GM12878 (cell line): Measurements from ENCODE around the gene ADPGK. TPM values are rescaled to one million over a fixed set of nuclear protein-coding genes. Genes with fewer than 3 reads are reported as not detected.

ENCODE experiments used
- ATAC-seq: fragments of 200-7000 bp; cut with Tn5 transposase; 3 replicates; pipeline ENCODE4 v1.9.1; 2020; ENCODE audit warnings: mild to moderate bottlenecking, moderate library complexity
- BruUV-seq: library from RNA; stranded (reverse); fragments of 400-500 nt; replicated peaks from 2 replicates; lab custom pipeline; 2021; lab: Mats Ljungman, UMichigan
- CTCF ChIA-PET: fragments of 300-600 bp; sonication (Branson Sonifier 250); formaldehyde crosslinking; extraction: SDS; loops from one replicate; lab custom pipeline; 2021; ENCODE audit warnings: inconsistent platforms; lab: Yijun Ruan, JAX
- POLR2A ChIA-PET: fragments of 350-600 bp; formaldehyde crosslinking; extraction: SDS; loops from one replicate; lab custom pipeline; 2021; ENCODE audit warnings: inconsistent platforms; lab: Charles Lee
- RAD21 ChIA-PET: fragments of 300-600 bp; sonication (Branson Sonifier 250); formaldehyde crosslinking; loops from one replicate; lab custom pipeline; 2023; ENCODE audit warnings: antibody characterized with exemption; ENCODE audit not compliant: unreplicated experiment; lab: Charles Lee
- SMC1A ChIA-PET: fragments of 300-600 bp; sonication (Branson Sonifier 250); formaldehyde crosslinking; loops from one replicate; lab custom pipeline; 2023; ENCODE audit not compliant: unreplicated experiment, uncharacterized antibody; lab: Charles Lee
- DNase-seq: peaks from one replicate; pipeline ENCODE4 v3.0.0-alpha.2; 2011; ENCODE audit warnings: low read depth, low spot score
- FAIRE-seq: peaks from 3 replicates; lab custom pipeline; 2011; peaks lifted over from hg19 to GRCh38; lab: Jason Lieb, UNC
- H2AFZ ChIP-seq: 2 replicates; pipeline ENCODE4 v1.6.0; 2011; ENCODE audit warnings: low read depth, low read length, control low read depth; ENCODE audit not compliant: control insufficient read depth
- H3K27ac ChIP-seq: 2 replicates; pipeline ENCODE4 v1.5.1; 2011; ENCODE audit warnings: control low read depth; ENCODE audit not compliant: control insufficient read depth, insufficient read depth
- H3K27me3 ChIP-seq, 2 experiments: replicated peaks in 1 of 2; 2 replicates each; pipeline versions ENCODE4 v1.6.0 to v1.6.1; 2011; ENCODE audit warnings: low read length in 1 of 2; ENCODE audit not compliant: control insufficient read depth in 2 of 2, insufficient read depth in 2 of 2
- H3K36me3 ChIP-seq, 2 experiments: 2 replicates each; pipeline ENCODE4 v1.5.1; 2011; ENCODE audit warnings: low read length in 1 of 2; ENCODE audit not compliant: control insufficient read depth in 2 of 2, insufficient read depth in 2 of 2
- H3K4me1 ChIP-seq: 2 replicates; pipeline ENCODE4 v1.6.1; 2011; ENCODE audit warnings: mild to moderate bottlenecking, low read length, moderate library complexity, mixed read lengths; ENCODE audit not compliant: control insufficient read depth, insufficient read depth
- H3K4me2 ChIP-seq: 2 replicates; pipeline ENCODE4 v1.6.0; 2011; ENCODE audit warnings: control low read depth; ENCODE audit not compliant: control insufficient read depth, insufficient read depth
- H3K4me3 ChIP-seq: fragments of 200-600 bp; sonication (generic); 2 replicates; pipeline ENCODE4 v1.5.1; 2016
- H3K79me2 ChIP-seq: 2 replicates; pipeline ENCODE4 v1.6.0; 2011; ENCODE audit warnings: low read length; ENCODE audit not compliant: control insufficient read depth, insufficient read depth
- H3K9ac ChIP-seq: 2 replicates; pipeline ENCODE4 v1.8.0; 2011; ENCODE audit warnings: low read length, control low read depth, mixed read lengths; ENCODE audit not compliant: control insufficient read depth, insufficient read depth
- H3K9me3 ChIP-seq: replicated peaks from 3 replicates; pipeline ENCODE4 v1.5.1; 2011; ENCODE audit warnings: mild to moderate bottlenecking, low read length; ENCODE audit not compliant: control insufficient read depth, insufficient read depth
- H4K20me1 ChIP-seq: 2 replicates; pipeline ENCODE4 v1.6.0; 2011; ENCODE audit not compliant: control insufficient read depth, insufficient read depth
- ATF2 ChIP-seq: IDR thresholded peaks from 2 replicates; pipeline ENCODE4 v1.6.1; 2012; ENCODE audit warnings: low read length, inconsistent platforms
- CHD1 ChIP-seq: IDR thresholded peaks from 2 replicates; pipeline ENCODE4 v1.6.1; 2012; ENCODE audit warnings: low read depth, low read length, improper control_type of control experiment
- CREM ChIP-seq: IDR thresholded peaks from 2 replicates; pipeline ENCODE4 v1.6.1; 2014; ENCODE audit warnings: antibody characterized with exemption, low read depth
- FOS ChIP-seq: IDR thresholded peaks from 3 replicates; pipeline ENCODE4 v1.6.1; 2011; ENCODE audit warnings: borderline replicate concordance; ENCODE audit not compliant: insufficient read length; ENCODE audit errors: extremely low read depth
- IRF4 ChIP-seq: IDR thresholded peaks from 2 replicates; pipeline ENCODE4 v1.6.1; 2011; ENCODE audit warnings: low read depth, low read length
- KAT2A ChIP-seq: conservative IDR thresholded peaks from 2 replicates; pipeline ENCODE4 v1.6.1; 2011; ENCODE audit warnings: low read depth, low read length; ENCODE audit not compliant: control insufficient read depth
- NBN ChIP-seq: fragments of 450-650 bp; IDR thresholded peaks from 2 replicates; pipeline ENCODE4 v1.6.1; 2016
- RELA ChIP-seq: fragments of 450-650 bp; IDR thresholded peaks from 2 replicates; pipeline ENCODE4 v1.8.0; 2014; ENCODE audit warnings: borderline replicate concordance; ENCODE audit not compliant: partially characterized antibody
- TBL1XR1 ChIP-seq: IDR thresholded peaks from 2 replicates; pipeline ENCODE4 v1.6.1; 2012; ENCODE audit warnings: low read depth, low read length, improper control_type of control experiment
- TCF3 ChIP-seq: IDR thresholded peaks from 2 replicates; pipeline ENCODE4 v1.6.1; 2012; ENCODE audit warnings: low read depth, mild to moderate bottlenecking, low read length, borderline replicate concordance; ENCODE audit not compliant: insufficient read depth
- WGBS: methylation state at CpG from one replicate; pipeline ENCODE4 v1.1.6; 2016; ENCODE audit warnings: low lambda C conversion rate; ENCODE audit not compliant: insufficient replicate concordance, insufficient coverage; ENCODE audit errors: missing lambda C conversion rate; 5-methylcytosine and 5-hydroxymethylcytosine counted together
- in situ Hi-C: fragments of 300-500 bp; cut with MboI; formaldehyde crosslinking; loops from 9 replicates; pipeline ENCODE4 v1.14.3; 2018; ENCODE audit warnings: mixed read lengths
- intact Hi-C: fragments of 100-400 bp; cut with micrococcal nuclease; formaldehyde crosslinking; loops from one replicate; pipeline ENCODE4 v1.14.2; 2022; ENCODE audit not compliant: unreplicated experiment
- polyA plus RNA-seq, 11 experiments: library from polyadenylated mRNA; depleted of rRNA in 4 of 11; unstranded in 6 of 11; stranded (reverse) in 5 of 11; fragments of >200 nt; fragmentation: Nextera tagmentation in 4 of 11; fragmentation: Illumina TruSeq in 1 of 11; extraction: Ambion mirVana in 4 of 11; extraction: Trizol in 1 of 11; gene quantifications; 1 replicate in 1 of 11; 2 replicates in 10 of 11; pipeline versions ENCODE4 v1.2.1 to v1.2.3, GENCODE V29; 2011 to 2016; ENCODE audit warnings: inconsistent platforms in 2 of 11, missing spikeins in 2 of 11, low read depth in 1 of 11
- total RNA-seq, 4 experiments: library from RNA; depleted of rRNA in 3 of 4; stranded (reverse); fragments of >200 nt in 3 of 4; fragmentation: Illumina TruSeq in 1 of 4; extraction: Trizol in 1 of 4; gene quantifications; 2 replicates each; pipeline versions ENCODE4 v1.2.1 to v1.2.3, GENCODE V29; 2013 to 2021
- TF ChIP-seq, protein P1 (sequence below): IDR thresholded peaks from 2 replicates; pipeline ENCODE4 v1.6.1; 2011; ENCODE audit warnings: mild to moderate bottlenecking, low read depth, low read length, moderate library complexity; ENCODE audit not compliant: insufficient replicate concordance

ADPGK gene
- total and polyA plus RNA-seq, 10 of the 15 experiments (the other 5 are each of a cell fraction or from before 2014, with no cell fraction given) = 13.8 to 146 (median 56.7) TPM

GRCh38 chr15:72770673-72771328 lies 12.8 kb downstream of the ADPGK start (continued):
- TF ChIP-seq KAT2A (no peak), ATF2 (no peak)

DNA sequence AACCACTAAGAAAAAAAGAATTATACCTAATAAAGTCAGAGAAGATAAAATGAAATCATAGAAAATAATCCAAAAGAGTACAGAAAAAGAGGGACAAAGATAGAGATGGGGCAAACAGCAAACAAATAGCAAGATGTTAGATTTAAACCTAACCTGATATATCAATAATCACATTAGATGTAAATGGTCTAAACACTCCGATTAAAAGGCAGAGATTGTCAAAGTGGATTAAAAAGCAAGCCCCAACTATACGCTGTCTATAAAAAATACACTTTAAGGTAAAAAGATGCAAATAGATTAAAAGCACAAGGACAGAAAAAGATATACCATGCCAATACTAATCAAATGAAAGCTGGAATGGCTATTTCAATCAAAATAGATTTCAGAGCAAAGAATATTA lies 16.8 kb downstream of the ADPGK start:
- Histone ChIP-seq H3K36me3 (peaks cover 5 to 48% of the 10 kb centered on the region in 2 experiments), H3K27me3 (no peaks in the 10 kb centered on the region), H3K4me2 (no peak overlapping the region), H3K9me3 (peaks cover 10% of the 10 kb centered on the region), H3K4me3 (no peak overlapping the region), H3K79me2 (peaks cover 5% of the 10 kb centered on the region), H3K27ac (no peak overlapping the region), H2AFZ (no peak overlapping the region), H3K9ac (no peak overlapping the region), H3K4me1 (peaks cover 5% of the 10 kb centered on the region), H4K20me1 (no peaks in the 10 kb centered on the region)
- ChIA-PET CTCF (interaction anchor here (0.6 to 1.3 kb wide), 2 partner anchors 18 to 44 kb away, joined by 3 to 4 read pairs; no protein-coding TSS in a partner anchor), POLR2A (no interaction called here), RAD21 (no interaction called here), SMC1A (interaction anchor here (1.4 kb wide), 1 partner anchor 15 kb away, joined by 3 read pairs; no protein-coding TSS in a partner anchor)
- BruUV-seq = no TSS peak
- in situ Hi-C loops (no loop called here), intact Hi-C loops (no loop called here)
- DNase-seq (no peak), ATAC-seq (no peak), FAIRE-seq (no peak)
- TF ChIP-seq TBL1XR1 (no peak), NBN (no peak), IRF4 (no peak), CREM (no peak), CHD1 (no peak), RELA (no peak), FOS (no peak), TCF3 (no peak)
- TF ChIP-seq, protein P1, sequence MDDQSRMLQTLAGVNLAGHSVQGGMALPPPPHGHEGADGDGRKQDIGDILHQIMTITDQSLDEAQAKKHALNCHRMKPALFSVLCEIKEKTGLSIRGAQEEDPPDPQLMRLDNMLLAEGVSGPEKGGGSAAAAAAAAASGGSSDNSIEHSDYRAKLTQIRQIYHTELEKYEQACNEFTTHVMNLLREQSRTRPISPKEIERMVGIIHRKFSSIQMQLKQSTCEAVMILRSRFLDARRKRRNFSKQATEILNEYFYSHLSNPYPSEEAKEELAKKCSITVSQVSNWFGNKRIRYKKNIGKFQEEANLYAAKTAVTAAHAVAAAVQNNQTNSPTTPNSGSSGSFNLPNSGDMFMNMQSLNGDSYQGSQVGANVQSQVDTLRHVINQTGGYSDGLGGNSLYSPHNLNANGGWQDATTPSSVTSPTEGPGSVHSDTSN = no peak
- WGBS = 97% methylated on average over 2 of the region's 2 CpGs
